Testis (tissue), 3 donors: ENCODE data around the gene DAP3. TPM values are rescaled to one million over a fixed set of nuclear protein-coding genes. Genes with fewer than 3 reads are reported as not detected.
"Not testable (repeated sequence)": the region's sequence is repeated elsewhere in the genome, so short reads cannot be mapped to it uniquely, and the experiment has no call there.

Experiments
- DNase-seq: peaks from one replicate; pipeline ENCODE4 v3.0.0-alpha.2; 2019
- H3K27ac ChIP-seq, 2 donors: fragments of 200-600 bp; sonication (generic); one replicate each; pipeline ENCODE4 v1.5.1; 2019
- H3K27me3 ChIP-seq: fragments of 200-600 bp; sonication (generic); one replicate; pipeline ENCODE4 v1.5.1; 2019
- H3K36me3 ChIP-seq: fragments of 200-600 bp; sonication (generic); one replicate; pipeline ENCODE4 v1.5.1; 2017; ENCODE audit warnings: low read depth; ENCODE audit errors: missing control alignments
- H3K4me1 ChIP-seq: fragments of 200-600 bp; sonication (generic); one replicate; pipeline ENCODE4 v1.5.1; 2019
- H3K4me3 ChIP-seq, 2 donors: fragments of 200-600 bp; sonication (generic); one replicate each; pipeline ENCODE4 v1.5.1; 2017 to 2019
- H3K9me3 ChIP-seq: fragments of 200-600 bp; sonication (generic); one replicate; pipeline ENCODE4 v1.5.1; 2017
- POLR2A ChIP-seq: fragments of 450-650 bp; IDR thresholded peaks from one replicate; pipeline ENCODE4 v1.6.1; 2017; ENCODE audit warnings: antibody characterized with exemption, mild to moderate bottlenecking, moderate library complexity
- WGBS, 2 donors: methylation state at CpG; one replicate each; pipeline ENCODE4 v1.1.5; 2018; 5-methylcytosine and 5-hydroxymethylcytosine counted together
- intact Hi-C: fragments of 100-400 bp; cut with DNase I; formaldehyde crosslinking; loops from one replicate; pipeline ENCODE4 v1.15.1; 2023; ENCODE audit warnings: low total_unique reads
- polyA plus RNA-seq: library from polyadenylated mRNA; stranded (reverse); fragments of 350-450 nt; fragmentation: Illumina TruSeq; extraction: RNeasy Lipid Tissue Mini Kit (QIAGEN cat#74804); gene quantifications from one replicate; pipeline ENCODE4 v1.2.3, GENCODE V29; 2014; ENCODE audit warnings: low read depth, low replicate concordance; ENCODE audit not compliant: insufficient read depth
- total RNA-seq, 2 donors: library from RNA; depleted of rRNA; stranded (reverse); fragments of >200 nt; gene quantifications; one replicate each; pipeline ENCODE4 v1.2.3, GENCODE V29; 2016
- TF ChIP-seq, protein P1 (sequence below), 3 experiments: fragments of 450-650 bp in 2 of 3; fragments of 200-600 bp in 1 of 3; sonication (generic) in 1 of 3; IDR thresholded peaks; one replicate each; pipeline ENCODE4 v1.5.1; 2016 to 2019; ENCODE audit warnings: antibody characterized with exemption in 3 of 3, mild to moderate bottlenecking in 2 of 3, moderate library complexity in 1 of 3

Gene DAP3
- total and polyA plus RNA-seq, 3 donors from 2014 or later = 121 to 286 (median 277) TPM

- Histone ChIP-seq H3K27ac (no peak overlapping the region), H3K36me3 (no peaks in the 10 kb centered on the region), H3K9me3 (no peaks in the 10 kb centered on the region), H3K27me3 (no peaks in the 10 kb centered on the region), H3K4me1 (peaks cover 3% of the 10 kb centered on the region), H3K4me3 (no peak overlapping the region)
- TF ChIP-seq, protein P1, sequence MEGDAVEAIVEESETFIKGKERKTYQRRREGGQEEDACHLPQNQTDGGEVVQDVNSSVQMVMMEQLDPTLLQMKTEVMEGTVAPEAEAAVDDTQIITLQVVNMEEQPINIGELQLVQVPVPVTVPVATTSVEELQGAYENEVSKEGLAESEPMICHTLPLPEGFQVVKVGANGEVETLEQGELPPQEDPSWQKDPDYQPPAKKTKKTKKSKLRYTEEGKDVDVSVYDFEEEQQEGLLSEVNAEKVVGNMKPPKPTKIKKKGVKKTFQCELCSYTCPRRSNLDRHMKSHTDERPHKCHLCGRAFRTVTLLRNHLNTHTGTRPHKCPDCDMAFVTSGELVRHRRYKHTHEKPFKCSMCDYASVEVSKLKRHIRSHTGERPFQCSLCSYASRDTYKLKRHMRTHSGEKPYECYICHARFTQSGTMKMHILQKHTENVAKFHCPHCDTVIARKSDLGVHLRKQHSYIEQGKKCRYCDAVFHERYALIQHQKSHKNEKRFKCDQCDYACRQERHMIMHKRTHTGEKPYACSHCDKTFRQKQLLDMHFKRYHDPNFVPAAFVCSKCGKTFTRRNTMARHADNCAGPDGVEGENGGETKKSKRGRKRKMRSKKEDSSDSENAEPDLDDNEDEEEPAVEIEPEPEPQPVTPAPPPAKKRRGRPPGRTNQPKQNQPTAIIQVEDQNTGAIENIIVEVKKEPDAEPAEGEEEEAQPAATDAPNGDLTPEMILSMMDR (IDR thresholded peaks at IDR 0.05) = no peak
- TF ChIP-seq POLR2A = no peak
- WGBS, 2 donors = 96% methylated on average over 3 of the region's 3 CpGs
- intact Hi-C loops = no loop called here
- no peak for DNase-seq
These were observed 20.5 kb downstream of the DAP3 start for GRCh38 chr1:155709391-155709790.

DNA sequence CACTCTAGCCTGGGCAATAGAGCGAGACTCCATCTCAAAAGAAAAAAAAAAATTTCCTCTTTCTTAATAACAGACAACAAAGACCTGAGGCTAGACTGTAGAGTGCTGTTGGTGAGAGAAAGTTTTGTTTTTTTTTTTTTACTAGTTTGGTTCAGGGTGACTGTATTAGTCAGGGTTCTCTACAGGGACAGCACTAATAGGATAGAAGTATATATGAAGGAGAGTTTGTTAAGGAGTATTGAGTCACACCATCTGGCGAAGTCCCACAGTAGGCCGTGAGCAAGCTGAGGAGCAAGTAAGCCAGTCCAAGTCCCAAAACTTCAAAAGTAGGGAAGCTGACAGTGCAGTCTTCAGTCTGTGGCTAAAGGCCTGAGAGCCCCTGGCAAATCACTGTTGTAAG, 22.6 kb downstream of the DAP3 start:
- H3K4me3 ChIP-seq, DNase-seq, H3K36me3 ChIP-seq, H3K4me1 ChIP-seq, intact Hi-C loops, H3K27ac ChIP-seq, H3K27me3 ChIP-seq, H3K9me3 ChIP-seq: not testable (repeated sequence)
- WGBS, 2 donors = 92 to 100% methylated on average over 2 of the region's 3 CpGs

DNA sequence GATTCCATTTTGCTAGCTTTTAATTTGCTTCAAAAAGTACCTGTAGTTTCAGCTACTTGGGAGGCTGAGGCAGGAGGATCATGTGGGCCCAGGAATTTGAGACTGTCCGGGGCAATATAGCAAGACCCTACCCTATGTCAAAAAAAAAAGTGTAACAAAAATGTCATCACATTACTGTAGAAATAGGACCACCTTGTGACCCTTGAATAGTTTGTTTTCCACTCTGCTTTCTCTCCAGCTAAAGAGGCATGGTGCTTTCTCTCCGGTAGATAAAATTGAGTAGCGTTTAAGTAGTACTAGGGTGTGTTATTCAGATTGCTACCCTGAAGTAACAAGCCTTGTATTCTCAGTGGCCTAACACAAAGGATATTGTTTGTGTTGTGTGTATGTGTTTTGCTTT, 23.7 kb downstream of the DAP3 start:
- intact Hi-C loops, H3K4me3 ChIP-seq, H3K4me1 ChIP-seq, H3K36me3 ChIP-seq, H3K27me3 ChIP-seq, DNase-seq, H3K27ac ChIP-seq, H3K9me3 ChIP-seq: not testable (repeated sequence)
- 75 to 78% methylated on average over 3 of the region's 3 CpGs for WGBS, 2 donors

GRCh38 chr1:155713075-155713474, 24.2 kb downstream of the DAP3 start:
- Histone ChIP-seq H3K27me3 (no peaks in the 10 kb centered on the region), H3K9me3 (no peaks in the 10 kb centered on the region), H3K4me3 (no peak overlapping the region), H3K4me1 (peaks cover under 1% of the 10 kb centered on the region), H3K27ac (no peak overlapping the region), H3K36me3 (no peaks in the 10 kb centered on the region)
- DNase-seq = no peak
- TF ChIP-seq, protein P1 (IDR thresholded peaks at IDR 0.05) = no peak
- no peak for TF ChIP-seq POLR2A
- 41 to 76% methylated on average over 2 of the region's 2 CpGs for WGBS, 2 donors
- intact Hi-C loops = no loop called here

- not testable (repeated sequence) for H3K27me3 ChIP-seq, H3K4me3 ChIP-seq, DNase-seq
These were observed 26.2 kb downstream of the DAP3 start for GRCh38 chr1:155715056-155715455.

GRCh38 chr1:155715777-155716176, 26.9 kb downstream of the DAP3 start:
- 93 to 98% methylated on average over 5 of the region's 5 CpGs for WGBS, 2 donors
- H3K4me1 ChIP-seq = no peaks in the 10 kb centered on the region
- H3K9me3 ChIP-seq = no peaks in the 10 kb centered on the region
- H3K27me3 ChIP-seq = no peaks in the 10 kb centered on the region
- DNase-seq = no peak
- no peaks in the 10 kb centered on the region for H3K36me3 ChIP-seq
- TF ChIP-seq, protein P1 (IDR thresholded peaks at IDR 0.05) = no peak
- TF ChIP-seq POLR2A = no peak
- H3K4me3 ChIP-seq = no peak overlapping the region
- H3K27ac ChIP-seq = no peak overlapping the region
- intact Hi-C loops = no loop called here

More at GRCh38 chr1:155715056-155715455, 26.2 kb downstream of the DAP3 start:
- H3K9me3 ChIP-seq, H3K27ac ChIP-seq, intact Hi-C loops, H3K4me1 ChIP-seq, H3K36me3 ChIP-seq: not testable (repeated sequence)
- WGBS, 2 donors = 98 to 100% methylated on average over 3 of the region's 3 CpGs
